Mucosa of descending colon (tissue), 3 donors: ENCODE measurements around the gene PAM. TPM values are rescaled to one million over a fixed set of nuclear protein-coding genes. Genes with fewer than 3 reads are reported as not detected.

Experiments
- ATAC-seq: fragments of 200-7000 bp; cut with Tn5 transposase; one replicate; pipeline ENCODE4 v1.9.1; 2020; ENCODE audit warnings: mild to moderate bottlenecking, moderate library complexity
- DNase-seq, 3 donors: peaks; one replicate each; pipeline ENCODE4 v3.0.0-alpha.2; 2020
- H3K36me3 ChIP-seq: fragments of 200-600 bp; one replicate; pipeline ENCODE4 v1.8.0; 2021; ENCODE audit warnings: low read depth, mild to moderate bottlenecking
- H3K4me1 ChIP-seq: fragments of 200-600 bp; one replicate; pipeline ENCODE4 v1.8.0; 2021; ENCODE audit warnings: low read depth, mild to moderate bottlenecking
- H3K4me3 ChIP-seq: fragments of 200-600 bp; one replicate; pipeline ENCODE4 v1.8.0; 2021; ENCODE audit warnings: mild to moderate bottlenecking
- H3K9me3 ChIP-seq: fragments of 200-600 bp; one replicate; pipeline ENCODE4 v1.8.0; 2021; ENCODE audit warnings: mild to moderate bottlenecking
- CTCF ChIP-seq: fragments of 200-600 bp; IDR thresholded peaks from one replicate; pipeline ENCODE4 v1.8.0; 2022; ENCODE audit warnings: antibody characterized with exemption, mild to moderate bottlenecking
- intact Hi-C, 2 donors: fragments of 100-400 bp; cut with DNase I in 1 of 2; cut with micrococcal nuclease in 1 of 2; formaldehyde crosslinking; loops; one replicate each; pipeline versions ENCODE4 v1.11.0 to v1.11.1; 2022; cut with DNase I, micrococcal nuclease
- total RNA-seq, 3 donors: library from RNA; stranded (reverse); fragmentation: NEBNext Ultra II Directional in 2 of 3; extraction: Animal tissue kit (Norgen Biotek cat#: 25700) in 2 of 3; gene quantifications; one replicate each; pipeline versions ENCODE4 v1.2.1 to v1.2.4, GENCODE V29; 2021 to 2023
- donor health status: DM: no; HTN: no; CAD: no; lungs with moderate emphysema.
- donor health status: DM: no; HTN: no; CAD: no.
- donor health status: DM: no; HTN: yes; CAD: no.

Gene PAM
- total RNA-seq, 3 donors from 2014 or later = 59.7 to 164 (median 64.4) TPM

GRCh38 chr5:102937894-102938293 lies 182.8 kb downstream of the PAM start:
- ATAC-seq (no peak), DNase-seq (no peak)
- TF ChIP-seq CTCF = no peak
- H3K36me3 ChIP-seq = no peaks in the 10 kb centered on the region
- H3K4me1 ChIP-seq = no peaks in the 10 kb centered on the region
- intact Hi-C loops = no loop called here
- H3K9me3 ChIP-seq = no peaks in the 10 kb centered on the region
- H3K4me3 ChIP-seq = no peak overlapping the region

- Histone ChIP-seq H3K36me3 (no peaks in the 10 kb centered on the region), H3K4me1 (no peaks in the 10 kb centered on the region), H3K4me3 (no peak overlapping the region), H3K9me3 (no peaks in the 10 kb centered on the region)
- TF ChIP-seq CTCF = no peak
- ATAC-seq (no peak), DNase-seq (no peak)
- intact Hi-C loops = no loop called here
Observed at GRCh38 chr5:102941111-102941510, 186.0 kb downstream of the PAM start.

- no peaks in the 10 kb centered on the region for H3K9me3 ChIP-seq
- DNase-seq (no peak), ATAC-seq (no peak)
- H3K4me1 ChIP-seq = no peaks in the 10 kb centered on the region
- no peak overlapping the region for H3K4me3 ChIP-seq
- intact Hi-C loops = no loop called here
- H3K36me3 ChIP-seq = no peaks in the 10 kb centered on the region
- no peak for TF ChIP-seq CTCF
Observed at GRCh38 chr5:102946414-102946813, 191.3 kb downstream of the PAM start.

- no peak overlapping the region for H3K4me3 ChIP-seq
- ATAC-seq (no peak), DNase-seq (no peak)
- no peaks in the 10 kb centered on the region for H3K36me3 ChIP-seq
- intact Hi-C loops = no loop called here
- H3K4me1 ChIP-seq = no peaks in the 10 kb centered on the region
- no peaks in the 10 kb centered on the region for H3K9me3 ChIP-seq
- no peak for TF ChIP-seq CTCF
Observed at GRCh38 chr5:102946971-102947370, 191.9 kb downstream of the PAM start.

GRCh38 chr5:102955488-102955887 lies 200.4 kb downstream of the PAM start:
- H3K4me3 ChIP-seq = no peak overlapping the region
- no peaks in the 10 kb centered on the region for H3K36me3 ChIP-seq
- DNase-seq (no peak), ATAC-seq (no peak)
- H3K4me1 ChIP-seq = no peaks in the 10 kb centered on the region
- intact Hi-C loops = no loop called here
- no peaks in the 10 kb centered on the region for H3K9me3 ChIP-seq
- TF ChIP-seq CTCF = no peak

- H3K36me3 ChIP-seq = no peaks in the 10 kb centered on the region
- ATAC-seq (no peak), DNase-seq (no peak)
- TF ChIP-seq CTCF = no peak
- intact Hi-C loops = no loop called here
- no peak overlapping the region for H3K4me3 ChIP-seq
- no peaks in the 10 kb centered on the region for H3K9me3 ChIP-seq
- H3K4me1 ChIP-seq = no peaks in the 10 kb centered on the region
Observed at GRCh38 chr5:102956599-102956998, 201.5 kb downstream of the PAM start.
